Panc1 (cell line): ENCODE measurements around the gene PCSK5. TPM values are rescaled to one million over a fixed set of nuclear protein-coding genes. Genes with fewer than 3 reads are reported as not detected.

Experiments used
- ATAC-seq: fragments of 200-7000 bp; cut with Tn5 transposase; 2 replicates; pipeline ENCODE4 v1.9.1; 2020; ENCODE audit warnings: mild to moderate bottlenecking, moderate library complexity
- BruUV-seq: library from RNA; stranded (reverse); fragments of 400-500 nt; replicated peaks from 2 replicates; lab custom pipeline; 2021; lab: Mats Ljungman, UMichigan
- CTCF ChIA-PET: fragments of 300-600 bp; sonication (Branson Sonifier 250); formaldehyde crosslinking; loops from one replicate; lab custom pipeline; 2022; ENCODE audit warnings: antibody characterized with exemption; lab: Charles Lee
- POLR2A ChIA-PET: fragments of 300-600 bp; sonication (Branson Sonifier 250); formaldehyde crosslinking; loops from one replicate; lab custom pipeline; 2022; ENCODE audit warnings: antibody characterized with exemption; lab: Charles Lee
- DNase-seq: peaks from one replicate; pipeline ENCODE4 v3.0.0-alpha.2; 2010; ENCODE audit warnings: low read depth, low spot score
- H3K27ac ChIP-seq: 2 replicates; pipeline ENCODE4 v1.5.1; 2011; ENCODE audit warnings: mild to moderate bottlenecking, low read length, inconsistent platforms
- H3K27me3 ChIP-seq: fragments of 200-500 bp; sonication (Bioruptor generic); 2 replicates; pipeline ENCODE4 v1.6.0; 2014; ENCODE audit warnings: low read length, inconsistent platforms; ENCODE audit not compliant: control insufficient read depth, insufficient read depth
- H3K36me3 ChIP-seq: fragments of 200-500 bp; sonication (Bioruptor generic); 2 replicates; pipeline ENCODE4 v1.5.1; 2014; ENCODE audit warnings: inconsistent platforms, mild to moderate bottlenecking, low read length, moderate library complexity; ENCODE audit not compliant: control insufficient read depth, insufficient read depth
- H3K4me1 ChIP-seq: 2 replicates; pipeline ENCODE4 v1.5.1; 2011; ENCODE audit warnings: inconsistent platforms, mild to moderate bottlenecking, low read length, moderate library complexity; ENCODE audit not compliant: control insufficient read depth, insufficient read depth
- H3K4me3 ChIP-seq, 2 experiments: 2 replicates each; pipeline ENCODE4 v1.5.1; 2011 to 2012; ENCODE audit warnings: low read depth in 2 of 2, low read length in 2 of 2, mild to moderate bottlenecking in 2 of 2, inconsistent platforms in 1 of 2, moderate library complexity in 1 of 2
- H3K9me3 ChIP-seq: fragments of 200-500 bp; sonication (Bioruptor generic); 2 replicates; pipeline ENCODE4 v1.5.1; 2014; ENCODE audit warnings: low read depth, mild to moderate bottlenecking, inconsistent platforms, low read length, moderate library complexity; ENCODE audit not compliant: control insufficient read depth, insufficient read depth
- CTCF ChIP-seq: fragments of 450-650 bp; IDR thresholded peaks from 2 replicates; pipeline ENCODE4 v1.5.1; 2017; ENCODE audit warnings: mild to moderate bottlenecking
- POLR2AphosphoS5 ChIP-seq: IDR thresholded peaks from 2 replicates; pipeline ENCODE4 v1.6.1; 2012; ENCODE audit warnings: mild to moderate bottlenecking, low read depth, low read length, moderate library complexity
- REST ChIP-seq, 2 experiments: IDR thresholded peaks; 2 replicates each; pipeline ENCODE4 v1.6.1; 2011 to 2012; ENCODE audit warnings: low read depth in 2 of 2, control low read depth in 1 of 2, low read length in 1 of 2, mild to moderate bottlenecking in 1 of 2, moderate library complexity in 1 of 2; ENCODE audit not compliant: insufficient read depth in 1 of 2
- SIN3A ChIP-seq: IDR thresholded peaks from 2 replicates; pipeline ENCODE4 v1.6.1; 2012; ENCODE audit warnings: low read depth, mild to moderate bottlenecking, low read length, moderate library complexity, borderline replicate concordance; ENCODE audit not compliant: insufficient read depth
- TCF7L2 ChIP-seq: IDR thresholded peaks from 2 replicates; pipeline ENCODE4 v1.6.1; 2011; ENCODE audit warnings: mild to moderate bottlenecking, low read depth, low read length, inconsistent platforms
- in situ Hi-C: cut with HindIII; loops from 2 replicates; pipeline ENCODE4 v1.10.0; 2016; ENCODE audit warnings: low sequenced_read_pairs, low pct_unique_long_range_greater_than_20kb
- intact Hi-C: fragments of 100-400 bp; cut with micrococcal nuclease; formaldehyde crosslinking; loops from one replicate; pipeline ENCODE4 v1.10.0; 2022; ENCODE audit not compliant: unreplicated experiment
- total RNA-seq: library from RNA; stranded (reverse); gene quantifications from one replicate; pipeline ENCODE4 v1.2.1, GENCODE V29; 2021; ENCODE audit not compliant: unreplicated experiment

Gene PCSK5
- total RNA-seq, 1 experiment from 2014 or later, result 0.21 TPM

DNA sequence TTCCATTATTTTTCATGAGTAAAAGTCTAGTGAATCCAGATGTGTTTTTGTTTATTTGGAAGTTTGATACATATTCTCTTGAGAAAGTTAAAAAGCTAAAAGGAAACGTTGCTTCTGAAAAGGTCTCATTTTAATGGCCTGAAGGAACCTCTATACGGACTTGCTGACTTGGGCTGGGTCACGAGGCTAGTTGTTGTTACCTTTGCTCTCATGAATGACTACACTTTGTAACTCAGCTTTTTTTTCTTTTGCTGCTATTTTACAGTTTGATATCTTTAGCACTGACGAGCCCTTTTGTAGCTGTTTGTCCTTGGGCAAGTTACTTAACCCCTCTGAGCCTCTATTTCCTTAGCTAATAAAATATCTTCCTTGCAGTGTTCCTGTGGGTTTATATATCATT is 211.5 kb downstream of the PCSK5 start:
- TF ChIP-seq REST (IDR thresholded peaks at IDR 0.05; ENCODE audit: insufficient read depth in 1 of 2, low read depth in 2 of 2, low read length in 1 of 2) (no peak), TCF7L2 (no peak)
- H3K9me3 ChIP-seq, result no peaks in the 10 kb centered on the region
- H3K36me3 ChIP-seq, result no peaks in the 10 kb centered on the region
- in situ Hi-C loops, result no loop called here
- H3K4me1 ChIP-seq, result no peaks in the 10 kb centered on the region
- no TSS peak for BruUV-seq
- ChIA-PET POLR2A (no interaction called here), CTCF (no interaction called here)
- DNase-seq (no peak), ATAC-seq (no peak)
- no peak overlapping the region for H3K27ac ChIP-seq
- no peaks in the 10 kb centered on the region for H3K27me3 ChIP-seq
- intact Hi-C loops, result no loop called here
- H3K4me3 ChIP-seq, result no peak overlapping the region

- BruUV-seq, result no TSS peak
- H3K4me1 ChIP-seq, result no peaks in the 10 kb centered on the region
- H3K4me3 ChIP-seq, result no peak overlapping the region
- no peak for ATAC-seq
- no peaks in the 10 kb centered on the region for H3K27me3 ChIP-seq
- H3K9me3 ChIP-seq, result no peaks in the 10 kb centered on the region
- H3K36me3 ChIP-seq, result no peaks in the 10 kb centered on the region
- in situ Hi-C loops, result no loop called here
- POLR2A ChIA-PET, result no interaction called here
- intact Hi-C loops, result no loop called here
- H3K27ac ChIP-seq, result no peak overlapping the region
- CTCF ChIA-PET, result no interaction called here
- no peak for DNase-seq
- no peak for TF ChIP-seq REST (IDR thresholded peaks at IDR 0.05; ENCODE audit: insufficient read depth in 1 of 2, low read depth in 2 of 2, low read length in 1 of 2)
- no peak for TF ChIP-seq POLR2AphosphoS5
- no peak for TF ChIP-seq SIN3A
- no peak for TF ChIP-seq TCF7L2
- TF ChIP-seq CTCF, result no peak
These were observed 213.2 kb downstream of the PCSK5 start for GRCh38 chr9:76103531-76104315.
